HG03469 (cell line): Measurements from ENCODE around the gene STIM2.

Source experiments
- ATAC-seq: cut with Tn5 transposase; IDR thresholded peaks from one replicate; pipeline ENCODE4 v1.9.1; 2021; ENCODE audit warnings: mild to moderate bottlenecking, moderate library complexity, moderate number of reproducible peaks; ENCODE audit not compliant: unreplicated experiment

The STIM2 gene

GRCh38 chr4:26896636-26897035, 36.0 kb downstream of the STIM2 start:
- ATAC-seq = no peak

- ATAC-seq = no peak
Observed at GRCh38 chr4:26899991-26900390, 39.4 kb downstream of the STIM2 start.

DNA sequence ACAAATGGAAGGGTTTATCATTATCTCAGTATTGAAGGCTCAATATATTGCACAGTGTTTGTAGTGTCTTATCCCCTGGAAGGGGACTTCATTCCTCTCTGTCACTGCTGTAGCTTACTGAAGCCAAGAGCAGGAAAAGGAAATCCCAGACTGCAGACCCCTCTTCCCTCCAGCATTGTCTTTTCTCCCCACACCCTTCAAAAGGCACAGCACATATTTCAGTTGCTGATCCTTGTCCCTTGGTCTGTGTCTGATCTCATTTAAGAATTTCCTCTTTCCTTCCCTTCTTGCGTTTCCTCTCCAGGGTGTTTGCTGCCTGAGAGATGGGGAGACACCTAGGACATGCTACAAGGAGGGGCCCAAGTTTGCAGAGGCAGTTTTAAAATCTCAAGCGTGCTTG, 40.1 kb downstream of the STIM2 start:
- ATAC-seq = no peak

DNA sequence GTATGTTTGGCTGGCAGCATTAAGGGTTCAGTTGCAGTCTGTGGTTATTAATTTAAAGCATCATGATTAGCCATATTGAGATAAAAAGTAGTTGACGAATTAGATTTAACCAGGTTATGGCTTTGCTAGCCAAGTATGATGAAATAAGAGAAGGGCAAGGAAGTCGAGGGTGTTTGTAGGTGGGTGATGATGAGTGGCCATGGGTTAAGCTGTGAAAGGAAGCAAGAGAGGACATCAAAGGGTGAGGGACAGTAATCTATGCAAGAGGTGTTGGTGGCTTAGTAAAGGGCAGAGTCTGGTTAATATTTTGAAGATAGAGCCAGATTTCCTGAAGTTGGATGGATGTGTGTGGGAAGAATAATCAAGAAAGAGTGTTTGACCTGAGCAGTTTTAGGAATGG, 44.5 kb downstream of the STIM2 start:
- ATAC-seq = no peak

DNA sequence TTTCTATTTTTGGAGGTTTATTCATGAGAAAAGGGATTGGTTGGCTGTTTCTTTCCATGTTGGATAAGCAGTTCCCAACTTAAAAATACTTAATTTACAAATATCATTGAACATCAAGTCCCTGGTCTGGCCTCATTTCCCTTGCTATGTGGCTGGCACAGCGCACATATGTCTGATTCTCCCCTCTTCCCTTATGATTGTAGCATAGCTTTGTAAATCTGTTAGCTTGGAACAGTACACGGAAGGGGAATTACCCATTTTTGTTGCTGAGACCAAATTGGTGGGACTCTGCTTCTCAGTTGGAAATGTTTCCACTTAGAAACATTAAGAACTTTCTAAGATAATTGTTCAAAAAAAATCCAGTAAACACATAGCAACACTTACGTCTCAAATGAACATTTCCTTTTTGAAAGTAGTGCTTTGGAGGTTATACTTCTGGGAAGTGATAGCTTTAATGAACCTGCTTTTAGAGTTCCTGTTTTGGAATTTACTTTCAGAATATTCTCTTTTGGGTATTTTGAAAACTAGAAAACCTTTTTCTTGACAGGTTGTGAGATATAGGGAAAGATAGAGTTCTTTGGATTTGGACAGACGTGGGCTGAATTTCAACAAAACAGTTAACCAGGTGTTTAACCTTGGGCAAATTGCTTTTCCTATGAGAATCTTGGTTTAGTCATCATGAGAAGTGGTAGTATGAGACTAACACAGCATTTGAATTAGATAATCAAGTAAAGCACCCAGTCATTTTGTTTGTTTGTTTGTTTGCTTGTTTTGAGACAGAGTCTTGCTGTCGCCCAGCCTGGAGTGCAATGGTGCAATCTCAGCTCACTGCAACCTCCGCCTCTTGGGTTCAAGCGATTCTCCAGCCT, 47.3 kb downstream of the STIM2 start:
- no peak for ATAC-seq

DNA sequence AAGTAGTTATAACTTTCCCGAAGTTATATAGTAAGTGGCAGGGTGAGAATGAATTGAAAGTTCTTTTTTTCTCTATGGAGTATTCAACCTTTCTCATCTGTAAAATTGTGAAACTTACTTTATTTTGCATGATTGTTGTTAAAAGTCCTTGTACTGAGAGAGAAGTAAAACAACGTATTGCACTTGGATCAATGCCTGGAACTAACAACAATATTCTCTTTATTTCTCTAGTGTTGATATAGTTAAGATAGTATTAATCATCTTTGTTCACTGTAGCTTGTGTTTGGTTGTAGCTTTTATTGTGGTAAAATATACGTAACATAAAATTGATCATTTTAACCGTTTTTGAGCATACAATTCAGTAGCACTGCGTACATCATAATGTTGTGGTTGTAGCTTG, 48.7 kb downstream of the STIM2 start:
- ATAC-seq = no peak

GRCh38 chr4:26911254-26911653, 50.6 kb downstream of the STIM2 start:
- ATAC-seq = no peak

GRCh38 chr4:26912069-26912468, 51.4 kb downstream of the STIM2 start:
- no peak for ATAC-seq

GRCh38 chr4:26912810-26913209, 52.2 kb downstream of the STIM2 start:
- no peak for ATAC-seq

DNA sequence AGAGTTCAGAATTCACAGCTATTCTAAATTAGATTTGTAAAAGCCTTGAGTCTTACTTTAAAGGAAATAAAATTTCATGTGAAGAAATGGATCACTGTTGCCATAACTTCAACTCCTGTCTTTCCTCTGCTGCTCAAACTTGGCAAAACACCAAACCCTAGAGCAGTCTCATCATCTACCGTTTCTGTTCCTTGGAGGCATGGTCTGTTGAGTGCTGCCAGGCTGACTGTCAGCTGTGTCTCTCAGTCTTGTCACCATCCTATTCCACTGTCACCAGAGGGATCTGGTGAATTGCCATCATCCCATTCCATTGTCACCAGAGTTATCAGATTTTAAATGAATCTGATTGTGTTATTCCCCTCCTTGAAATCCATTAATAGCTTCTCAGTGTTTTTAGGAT, 55.6 kb downstream of the STIM2 start:
- no peak for ATAC-seq

DNA sequence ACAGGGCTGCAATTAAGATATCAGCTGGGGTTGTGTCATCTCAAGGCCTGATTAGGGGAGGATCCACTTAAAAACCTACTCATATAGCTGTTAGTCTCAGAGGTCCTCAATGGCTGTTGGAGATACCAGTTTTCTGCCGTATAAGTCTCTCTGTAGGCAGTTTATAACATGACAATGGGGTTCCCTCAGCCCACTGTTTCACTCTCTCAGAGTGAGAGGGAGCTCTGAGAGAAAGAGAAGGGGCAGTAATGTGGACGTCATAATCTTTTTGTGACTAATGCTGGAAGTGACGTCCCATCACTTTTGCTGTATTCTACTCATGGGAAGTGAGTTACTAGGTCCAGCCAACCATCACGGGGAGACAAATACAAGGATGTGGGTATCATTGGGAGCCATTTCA, 70.3 kb downstream of the STIM2 start:
- ATAC-seq = no peak

- no peak for ATAC-seq
Observed at GRCh38 chr4:26931451-26931850, 70.8 kb downstream of the STIM2 start.

DNA sequence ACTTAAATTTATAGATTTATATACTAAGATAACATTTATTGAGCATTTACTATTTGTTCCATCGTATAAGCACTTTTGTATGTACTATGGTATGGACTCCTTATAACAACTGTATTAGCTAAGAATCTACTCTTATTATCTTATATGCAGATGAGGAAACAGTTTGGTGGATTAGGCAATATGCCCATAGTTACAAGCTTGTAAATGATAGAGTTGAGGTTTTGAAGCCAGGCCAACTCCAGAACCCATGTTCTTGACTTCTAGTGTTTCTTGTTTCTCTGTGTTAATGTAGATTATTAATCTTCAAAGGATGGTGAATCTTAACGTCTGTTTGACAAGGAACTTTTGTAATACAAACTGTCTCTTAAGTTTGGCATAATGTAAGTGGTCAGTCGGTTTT, 71.3 kb downstream of the STIM2 start:
- ATAC-seq = no peak

GRCh38 chr4:26935397-26935796, 74.8 kb downstream of the STIM2 start:
- no peak for ATAC-seq

DNA sequence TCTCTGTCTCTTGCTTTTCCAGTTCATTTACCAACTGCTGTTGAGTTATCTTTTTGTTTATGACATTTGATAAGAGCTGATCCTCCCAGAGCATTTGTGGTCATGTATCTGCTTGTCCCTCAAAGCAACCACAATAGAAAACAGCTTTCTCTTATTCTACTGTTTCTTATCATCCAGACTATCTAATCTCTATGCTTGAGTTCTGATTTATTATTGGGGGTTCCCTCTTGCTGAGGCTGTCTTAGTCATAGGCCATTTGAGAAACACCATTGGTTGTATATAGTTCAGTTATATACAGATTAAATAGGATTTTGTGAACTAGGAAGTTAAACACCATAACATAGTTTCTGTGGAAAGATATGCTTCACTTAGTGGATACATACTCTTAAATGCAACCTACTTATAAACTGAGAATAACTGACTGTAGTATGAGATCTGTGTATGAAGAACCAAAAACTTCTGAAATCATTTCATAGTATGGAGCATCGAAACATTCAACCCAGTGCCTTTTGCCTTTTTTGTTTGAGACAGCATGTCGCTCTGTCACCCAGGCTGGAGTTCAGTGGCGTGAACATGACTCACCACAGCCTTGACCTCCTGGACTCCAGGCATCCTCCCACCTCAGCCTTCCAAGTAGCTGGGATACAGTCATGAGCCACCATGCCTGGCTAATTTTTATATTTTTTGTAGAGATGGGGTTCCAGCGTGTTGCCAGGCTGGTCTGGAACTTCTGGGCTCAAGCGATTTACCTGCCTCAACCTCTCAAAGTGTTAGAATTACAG, 75.8 kb downstream of the STIM2 start:
- ATAC-seq = no peak

GRCh38 chr4:26937139-26937538, 76.5 kb downstream of the STIM2 start:
- ATAC-seq = no peak

DNA sequence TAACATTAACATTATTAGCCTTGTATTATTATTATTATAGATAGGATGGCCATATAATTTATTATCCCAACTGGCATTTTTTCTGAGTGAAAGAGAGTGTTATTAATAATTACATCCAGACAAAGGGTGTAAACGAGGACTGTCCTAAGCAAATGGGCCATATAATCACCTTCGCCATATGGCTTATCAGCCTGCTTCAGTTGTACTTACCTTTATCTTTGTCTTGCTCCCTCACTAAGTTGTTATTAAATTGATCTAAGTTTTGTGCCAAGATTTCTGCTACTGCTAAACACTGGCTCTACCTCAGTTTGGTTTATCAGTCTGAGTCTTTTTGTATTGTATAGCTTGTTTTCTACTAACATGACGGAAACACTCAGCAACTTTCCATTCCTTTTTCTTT, 76.9 kb downstream of the STIM2 start:
- ATAC-seq = no peak

DNA sequence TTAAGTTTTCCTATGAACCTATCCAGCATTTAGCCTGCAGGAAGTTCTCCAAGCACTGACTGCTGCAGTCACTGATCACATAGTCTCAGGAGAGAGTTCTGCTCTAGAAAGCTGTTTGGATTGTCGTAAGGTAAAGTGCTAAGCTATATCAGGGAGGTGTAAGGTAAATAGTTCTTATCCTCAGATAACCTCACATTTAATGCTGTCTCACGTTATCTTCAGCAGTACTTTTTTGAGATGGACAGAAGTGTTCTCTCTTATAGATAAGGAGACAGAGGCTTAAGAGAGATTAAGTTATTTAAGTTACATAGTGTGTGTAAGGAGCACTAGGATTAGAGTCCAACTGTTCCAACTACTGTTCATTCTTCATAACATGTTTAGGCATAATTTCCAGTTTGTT, 77.9 kb downstream of the STIM2 start:
- ATAC-seq = no peak

- ATAC-seq = no peak
Observed at GRCh38 chr4:26941951-26942350, 81.3 kb downstream of the STIM2 start.

DNA sequence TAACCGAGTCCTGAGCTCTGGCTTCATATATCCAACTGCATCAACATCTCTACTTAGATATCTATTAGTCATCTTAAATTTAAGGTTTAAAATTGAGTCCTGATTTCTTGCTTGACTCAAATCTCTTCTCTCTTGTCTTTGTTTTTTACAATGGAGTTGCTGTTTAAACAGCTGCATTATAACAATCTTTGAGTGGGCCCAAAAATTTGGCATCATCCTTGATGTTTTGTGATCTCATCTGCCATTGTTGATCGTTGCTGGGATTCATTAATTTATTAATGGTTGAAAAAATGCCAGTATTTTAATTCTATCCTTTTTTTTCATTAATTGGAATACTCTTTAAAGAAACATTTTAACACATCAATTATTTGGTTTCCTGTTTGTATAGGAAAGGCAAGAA, 82.2 kb downstream of the STIM2 start:
- ATAC-seq = no peak

DNA sequence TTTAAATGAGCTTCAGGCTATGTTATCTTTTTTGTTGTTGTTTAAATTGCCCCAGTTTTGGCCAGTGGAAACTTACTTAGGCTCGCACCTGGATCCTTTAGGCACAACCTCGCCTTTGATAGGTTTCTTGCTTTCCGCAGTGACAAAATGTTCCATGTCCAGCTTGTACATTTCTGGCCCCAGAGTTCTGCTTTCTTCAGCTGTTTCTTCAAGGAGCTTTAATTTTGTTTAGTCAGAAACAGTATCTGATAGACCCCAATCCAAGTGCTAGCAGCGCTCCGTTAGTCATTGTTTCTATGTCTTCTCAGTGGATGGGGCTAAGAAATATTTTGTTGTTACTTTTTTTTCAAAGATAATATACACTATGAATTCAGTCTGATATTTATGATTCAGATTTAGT, 82.8 kb downstream of the STIM2 start:
- ATAC-seq = no peak

- no peak for ATAC-seq
Observed at GRCh38 chr4:26945794-26946193, 85.2 kb downstream of the STIM2 start.
